Measurements from ENCODE around the gene PBX1. TPM values are rescaled to one million over a fixed set of nuclear protein-coding genes. Genes with fewer than 3 reads are reported as not detected.

PBX1 gene
- total RNA-seq, 4 donors from 2014 or later, result 33.3 to 61.8 (median 56.2) TPM

GRCh38 chr1:164633997-164634396 is 75.0 kb downstream of the PBX1 start:
- ATAC-seq (ENCODE audit: low FRiP score), result no peak
- no peak for DNase-seq (ENCODE audit: low spot score)
- TF ChIP-seq CTCF (IDR thresholded peaks at IDR 0.05), result no peak

- DNase-seq (ENCODE audit: low spot score) (no peak), ATAC-seq (ENCODE audit: low FRiP score) (no peak)
- no peak for TF ChIP-seq CTCF (IDR thresholded peaks at IDR 0.05)
These were observed 76.2 kb downstream of the PBX1 start for GRCh38 chr1:164635059-164635802.

GRCh38 chr1:164635803-164636731 is 77.1 kb downstream of the PBX1 start:
- ATAC-seq (ENCODE audit: low FRiP score) (no peak), DNase-seq (ENCODE audit: low spot score) (no peak)
- no peak for TF ChIP-seq CTCF (IDR thresholded peaks at IDR 0.05)

GRCh38 chr1:164636757-164637156 is 77.8 kb downstream of the PBX1 start:
- DNase-seq (ENCODE audit: low spot score), result no peak
- no peak for TF ChIP-seq CTCF (IDR thresholded peaks at IDR 0.05)
- ATAC-seq (ENCODE audit: low FRiP score), result no peak

GRCh38 chr1:164637461-164638375 is 78.7 kb downstream of the PBX1 start:
- TF ChIP-seq CTCF (IDR thresholded peaks at IDR 0.05), result no peak
- DNase-seq (ENCODE audit: low spot score) (no peak), ATAC-seq (ENCODE audit: low FRiP score) (peak; percentile 77)

GRCh38 chr1:164638492-164639202 is 79.7 kb downstream of the PBX1 start:
- ATAC-seq (ENCODE audit: low FRiP score) (peak; percentile 60), DNase-seq (ENCODE audit: low spot score) (no peak)
- TF ChIP-seq CTCF (IDR thresholded peaks at IDR 0.05), result no peak

All from omental fat pad (tissue), 4 donors.